SK-N-MC (cell line): ENCODE results near the gene MVK.

Source experiments
- EZH2 ChIP-seq: fragments of 200-600 bp; sonication (generic); IDR thresholded peaks from one replicate; pipeline ENCODE4 v1.6.1; 2017; ENCODE audit warnings: antibody characterized with exemption
- FOXP2 ChIP-seq: optimal IDR thresholded peaks from 2 replicates; pipeline ENCODE3; 2011; ENCODE audit warnings: mild to moderate bottlenecking, moderate library complexity; ENCODE audit not compliant: insufficient read depth; ENCODE audit errors: extremely low read length, control extremely low read depth

DNA sequence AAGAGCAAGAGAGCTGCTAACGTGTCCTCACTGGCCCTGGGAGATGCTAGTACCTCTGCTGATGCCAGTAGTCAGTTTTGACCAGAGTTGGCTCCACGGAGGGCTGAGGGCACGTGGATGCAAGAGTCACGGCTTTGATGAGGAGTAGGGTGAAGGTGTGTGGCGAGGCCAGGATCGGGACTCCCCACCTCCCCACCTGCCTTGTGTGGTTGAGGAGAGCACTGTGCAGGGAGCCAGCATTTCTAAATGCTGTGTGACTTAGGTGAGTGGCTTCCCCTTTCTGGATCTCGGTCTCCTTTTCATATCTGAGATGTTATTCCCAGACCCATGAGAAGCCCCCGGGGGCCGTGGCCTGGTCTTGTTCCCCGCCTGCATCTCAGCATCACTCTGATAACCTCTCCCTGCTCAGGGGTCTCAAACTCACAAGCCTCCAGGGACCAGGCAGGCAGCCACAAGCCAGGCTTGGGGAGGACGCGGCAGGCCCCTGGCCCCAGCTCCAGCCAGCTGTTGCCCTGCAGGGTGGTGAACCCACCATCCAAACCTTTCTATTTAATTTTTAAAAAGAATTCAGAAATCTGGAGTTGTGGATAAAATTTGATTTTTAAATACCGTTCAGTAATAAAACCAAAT lies 32.1 kb downstream of the MVK start:
- no peak for TF ChIP-seq EZH2
- TF ChIP-seq FOXP2, result no peak
